NOMO-1 treated with DMSO at 0.1 percent for 48 hours (cell line): ENCODE measurements around the gene CPM.
A peak's percentile ranks its signal among the peaks of the same experiment; 100 is the strongest.

Source experiments
- DNase-seq: peaks from one replicate; lab custom pipeline; 2025; ENCODE audit not compliant: unreplicated experiment; lab: John Stamatoyannopoulos, UW

CPM gene

GRCh38 chr12:68932961-68933893 is at the start of gene CPM:
Gene CPM, minus strand, starts transcription at chr12:68933171. Its CDS starts 334 bp downstream, at chr12:68932837.
- peak; percentile 60 for DNase-seq

DNA sequence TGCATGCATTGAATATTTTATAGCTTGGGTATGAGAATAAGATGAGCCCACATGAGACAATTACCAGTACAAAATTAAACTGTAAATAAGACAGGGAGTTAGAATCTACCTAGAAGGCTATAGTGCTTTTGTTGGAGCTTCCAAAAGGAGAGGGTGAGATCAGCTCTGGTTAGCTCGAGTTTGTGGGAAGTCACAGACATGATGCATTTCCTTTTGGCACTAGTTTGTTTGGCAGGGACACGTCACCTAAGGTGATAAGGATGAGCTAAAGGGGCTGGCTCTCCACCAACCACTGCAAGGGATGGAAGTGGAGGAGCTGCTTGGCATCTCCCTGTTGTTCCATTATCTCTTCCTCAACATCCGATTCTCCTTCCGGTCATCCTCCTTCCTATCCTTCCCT is 48.5 kb upstream of the CPM start:
- no peak for DNase-seq

DNA sequence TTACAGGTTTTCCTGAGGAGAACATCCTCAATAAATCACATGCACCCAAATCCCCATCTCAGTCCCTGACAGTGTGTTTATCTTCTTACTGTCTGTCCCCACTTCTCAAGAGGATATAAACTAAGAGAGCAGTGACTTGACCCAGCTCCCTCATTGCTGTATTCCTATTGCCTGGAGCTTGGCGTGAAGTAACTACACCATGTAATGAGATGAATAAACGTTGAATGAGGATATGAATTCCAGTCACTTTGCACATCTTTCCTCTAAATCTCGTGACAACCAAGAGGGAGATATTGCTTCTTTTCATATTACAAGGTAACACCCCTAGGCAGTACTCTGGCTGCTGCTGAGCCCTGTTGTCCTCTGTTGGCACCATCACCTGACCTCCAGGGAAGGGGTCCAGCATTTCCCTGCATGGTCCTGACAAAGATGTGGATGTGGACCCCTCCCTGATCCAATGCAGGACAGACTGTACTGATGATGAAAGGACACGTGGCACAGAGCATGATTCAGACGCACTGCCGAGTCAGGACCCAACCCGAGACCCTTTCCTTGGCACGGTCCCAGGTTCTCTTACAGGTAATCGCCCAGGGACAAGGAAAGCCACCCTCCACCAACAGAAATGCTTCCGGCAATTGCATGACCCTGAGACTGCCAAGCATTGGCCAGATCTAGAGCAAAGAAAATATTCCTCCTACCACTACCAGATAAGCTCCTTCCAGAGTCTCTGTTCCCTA is 47.7 kb upstream of the CPM start:
- no peak for DNase-seq

GRCh38 chr12:68978678-68979077 is 45.7 kb upstream of the CPM start:
- peak; percentile 27 for DNase-seq

DNA sequence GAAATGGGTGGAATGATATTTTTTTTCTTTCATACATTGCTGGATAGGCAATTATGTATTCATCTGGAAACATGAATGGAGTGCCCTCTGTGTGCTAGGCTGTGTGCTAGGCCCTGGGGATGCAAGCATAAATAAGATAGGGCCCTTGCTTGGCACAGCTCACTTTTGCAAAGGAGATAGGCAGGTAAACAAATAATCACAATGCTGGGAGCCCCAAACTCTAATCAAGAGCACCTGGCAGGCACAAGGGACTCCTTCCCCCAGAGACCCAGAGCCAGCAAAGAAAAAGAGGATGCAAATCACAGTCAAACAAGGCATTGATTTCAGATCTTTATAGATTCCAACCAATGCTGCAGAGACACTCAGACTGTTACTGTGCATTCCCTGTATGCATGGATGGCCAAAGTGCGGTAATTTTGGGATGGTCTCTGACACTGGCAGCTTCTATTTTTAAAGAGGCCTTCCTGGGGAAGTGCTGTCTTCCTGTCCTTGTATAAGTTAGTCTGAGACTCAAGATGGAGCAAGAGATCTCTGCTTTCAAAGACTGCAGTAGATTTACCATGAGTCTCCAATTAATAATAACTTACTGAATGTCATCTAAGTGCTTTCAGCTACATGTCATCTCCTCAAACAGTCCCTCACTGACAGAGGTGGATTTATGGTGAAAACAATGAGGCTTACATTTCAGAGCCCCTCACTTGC is 45.1 kb upstream of the CPM start:
- peak; percentile 35 for DNase-seq

GRCh38 chr12:68977335-68977734 is 44.4 kb upstream of the CPM start:
- no peak for DNase-seq

GRCh38 chr12:68976395-68976841 is 43.4 kb upstream of the CPM start:
- DNase-seq, result no peak

- no peak for DNase-seq
These were observed 42.8 kb upstream of the CPM start for GRCh38 chr12:68975811-68976210.

- DNase-seq, result no peak
These were observed 39.6 kb upstream of the CPM start for GRCh38 chr12:68972595-68972994.

DNA sequence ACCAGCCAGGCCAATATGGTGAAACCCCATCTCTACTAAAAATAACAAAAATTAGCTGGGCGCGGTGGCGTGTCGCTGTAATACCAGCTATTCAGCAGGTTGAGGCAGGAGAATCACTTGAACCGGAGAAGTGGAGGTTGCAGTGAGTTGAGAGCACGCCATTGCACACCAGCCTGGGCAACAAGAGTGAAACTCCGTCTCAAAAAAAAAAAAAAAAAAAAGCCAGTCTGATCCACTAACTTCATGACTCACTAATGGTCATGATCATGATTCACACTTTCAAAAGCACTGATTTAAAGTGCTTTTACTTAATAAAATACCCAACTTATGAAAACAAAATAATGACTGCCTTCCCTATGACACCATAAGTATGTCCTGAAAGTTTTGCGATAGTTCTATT is 38.4 kb upstream of the CPM start:
- no peak for DNase-seq

DNA sequence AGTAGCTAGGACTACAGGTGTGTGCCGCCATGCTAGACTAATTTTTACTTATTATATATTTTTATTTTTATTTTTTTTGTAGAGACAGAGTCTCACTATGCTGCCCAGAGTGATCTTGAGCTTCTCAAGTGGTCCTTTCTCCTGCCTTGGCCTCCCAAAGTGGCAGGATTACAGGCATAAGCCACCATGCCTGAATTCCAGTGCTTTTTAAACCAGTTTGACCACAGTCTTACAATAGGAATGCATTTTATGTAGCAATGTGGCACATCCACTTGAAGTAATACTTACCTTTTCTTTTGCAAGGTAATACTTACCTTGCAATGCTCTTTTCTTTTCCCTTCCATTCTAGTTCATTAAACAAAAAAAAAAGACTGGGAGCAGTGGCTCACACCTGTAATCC is 38.0 kb upstream of the CPM start:
- no peak for DNase-seq

- no peak for DNase-seq
These were observed 37.3 kb upstream of the CPM start for GRCh38 chr12:68970306-68970705.

DNA sequence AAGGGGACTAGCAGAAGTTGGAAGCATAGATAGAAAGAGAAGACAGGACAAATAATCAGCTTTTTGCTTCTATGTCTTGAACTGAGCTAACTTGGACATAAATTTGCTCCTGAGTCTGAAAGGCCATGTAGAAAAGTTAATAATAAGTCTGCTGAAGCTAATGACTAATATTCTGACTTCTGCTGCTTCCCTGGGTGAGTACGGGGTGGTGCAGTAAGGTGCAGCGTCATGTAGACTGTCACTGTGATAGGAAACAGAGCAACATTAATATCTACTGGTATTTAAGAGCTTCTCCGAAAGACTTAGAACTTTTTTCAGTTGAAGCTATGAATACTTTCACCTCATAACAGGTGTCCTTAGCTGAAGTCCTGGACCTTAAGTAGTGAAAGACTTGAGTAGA is 34.1 kb upstream of the CPM start:
- DNase-seq, result no peak

DNA sequence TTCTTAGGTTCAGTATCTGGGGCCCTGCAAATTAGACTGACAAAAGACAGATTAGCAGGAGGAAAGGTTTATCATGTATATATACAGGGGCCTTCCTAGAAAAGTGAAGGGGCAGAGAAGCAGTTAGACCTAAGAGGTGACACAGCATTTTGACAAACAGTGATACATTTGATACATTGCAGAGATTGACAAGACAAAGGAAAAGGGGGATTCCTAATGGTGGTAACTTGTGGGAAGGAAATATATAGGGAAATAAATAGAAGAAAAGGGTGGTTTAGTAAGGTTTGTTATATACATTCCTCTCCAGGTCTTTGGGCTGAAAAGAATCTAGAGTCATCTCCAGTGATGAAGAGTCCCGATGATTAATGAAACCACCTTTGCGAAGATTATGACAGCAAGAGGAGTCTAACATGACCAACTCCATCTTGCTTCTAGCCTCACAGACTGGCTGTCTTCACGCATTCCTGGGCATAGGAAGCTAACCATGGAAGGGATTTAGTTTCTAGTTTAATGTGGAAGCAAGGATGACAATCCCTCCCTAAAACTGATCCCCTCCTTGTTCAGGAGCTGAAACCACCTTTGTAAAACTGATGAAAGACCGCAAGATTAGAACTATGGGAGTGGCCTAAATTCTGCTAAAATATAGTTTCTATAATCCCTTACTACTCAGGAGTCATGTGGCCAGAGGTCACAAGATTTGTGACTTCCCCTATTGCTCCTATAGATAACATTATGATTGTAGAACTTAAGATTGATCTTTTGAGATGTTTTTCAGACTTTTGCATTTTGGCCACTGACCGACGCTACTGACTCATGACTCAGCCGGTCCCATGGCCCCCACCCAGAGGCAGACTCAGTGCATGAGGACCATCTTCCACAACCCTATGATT is 31.1 kb upstream of the CPM start:
- no peak for DNase-seq

DNA sequence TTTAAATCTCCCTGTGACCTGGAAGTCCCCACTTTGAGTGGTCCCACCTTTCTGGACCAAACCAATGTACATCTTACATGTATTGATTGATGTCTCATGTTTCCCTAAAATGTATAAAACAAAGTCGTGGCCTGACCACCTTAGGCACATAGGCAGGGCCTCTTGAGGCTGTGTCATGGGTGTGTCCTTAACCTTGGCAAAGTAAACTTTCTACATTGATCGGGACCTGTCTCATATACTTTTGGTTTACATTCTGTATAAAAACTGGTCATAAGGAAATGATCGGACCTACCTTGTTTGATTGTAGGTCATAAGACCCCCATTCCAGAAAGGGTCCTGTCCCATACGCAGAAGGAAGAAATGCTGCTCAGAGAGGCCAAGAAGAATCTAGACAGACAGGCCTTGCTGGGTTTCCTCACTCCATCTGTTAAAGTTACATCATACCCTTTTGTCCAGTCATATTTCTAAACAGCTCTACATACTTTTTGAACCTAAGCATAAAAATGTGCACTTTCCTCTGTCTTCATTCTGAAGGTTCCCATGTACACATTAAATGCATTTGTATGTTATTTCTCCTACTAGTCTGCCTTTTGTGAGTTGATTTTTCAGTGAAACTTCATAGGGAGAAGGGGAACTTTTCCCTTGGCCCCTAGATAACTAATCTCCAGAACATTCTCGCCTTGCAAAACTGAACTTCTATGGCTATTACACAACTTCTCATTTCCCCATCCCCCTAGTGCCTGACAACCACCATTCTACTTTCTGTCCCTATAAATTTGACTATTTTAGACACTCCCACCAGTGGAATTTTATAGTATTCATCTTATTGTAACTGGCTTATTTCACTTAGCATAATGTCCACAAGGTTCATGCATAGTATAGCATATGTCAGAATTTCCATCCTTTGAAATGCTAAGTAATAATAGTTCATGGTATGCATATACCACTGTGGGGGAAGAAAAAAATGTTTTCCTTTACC is 30.2 kb upstream of the CPM start:
- DNase-seq, result peak; percentile 92

DNA sequence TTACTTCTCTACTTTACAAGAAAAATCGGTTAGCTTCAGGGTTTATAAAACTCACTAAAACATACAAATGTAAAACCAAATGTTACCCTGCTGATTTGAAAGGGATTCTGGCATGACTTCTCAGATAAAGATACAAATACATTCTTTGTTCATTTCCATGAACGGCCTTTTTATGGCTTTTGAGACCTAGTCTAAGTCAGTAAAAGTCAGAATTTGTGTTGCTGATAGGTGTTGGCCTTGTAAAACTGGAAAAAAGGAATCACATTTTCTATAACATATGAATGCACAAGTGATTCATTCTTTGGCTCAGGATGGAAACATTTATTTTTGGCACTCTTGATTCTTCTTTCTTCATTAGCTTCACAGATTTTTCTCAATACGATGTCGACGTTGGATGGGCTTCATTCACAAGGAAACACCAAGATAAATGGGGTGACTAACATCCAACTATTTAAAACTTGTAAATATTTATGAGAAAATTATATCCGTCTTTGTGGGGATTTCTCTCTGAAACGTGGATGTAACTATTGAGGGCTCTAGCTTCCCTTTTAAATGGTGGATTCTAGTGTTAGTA is 27.0 kb upstream of the CPM start:
- no peak for DNase-seq

- no peak for DNase-seq
These were observed 26.3 kb upstream of the CPM start for GRCh38 chr12:68959143-68959858.

- peak; percentile 20 for DNase-seq
These were observed 25.4 kb upstream of the CPM start for GRCh38 chr12:68958322-68958721.
